IMR-90 (cell line): ENCODE results near the gene DYRK1B. TPM values are rescaled to one million over a fixed set of nuclear protein-coding genes. Genes with fewer than 3 reads are reported as not detected.

Experiments
- ATAC-seq: fragments of 200-7000 bp; cut with Tn5 transposase; 2 replicates; pipeline ENCODE4 v1.9.1; 2020; ENCODE audit warnings: low read depth, mild to moderate bottlenecking, moderate library complexity
- BruUV-seq: library from RNA; stranded (reverse); fragments of 400-500 nt; replicated peaks from 2 replicates; lab custom pipeline; 2021; lab: Mats Ljungman, UMichigan
- CTCF ChIA-PET: fragments of 300-600 bp; formaldehyde crosslinking; extraction: SDS; loops from one replicate; lab custom pipeline; 2021; ENCODE audit warnings: antibody characterized with exemption; lab: Yijun Ruan, JAX
- POLR2A ChIA-PET: fragments of 300-600 bp; sonication (Branson Sonifier 250); formaldehyde crosslinking; loops from one replicate; lab custom pipeline; 2022; ENCODE audit warnings: antibody characterized with exemption; ENCODE audit not compliant: unreplicated experiment; lab: Charles Lee
- DNase-seq: peaks from one replicate; pipeline ENCODE4 v3.0.0; 2013
- H2AFZ ChIP-seq: replicated peaks from 2 replicates; pipeline ENCODE3; 2013; ENCODE audit warnings: low read length, mild to moderate bottlenecking; ENCODE audit not compliant: poor library complexity
- H2AK5ac ChIP-seq: 2 replicates; pipeline ENCODE4 v1.6.1; 2013; ENCODE audit warnings: low read depth, low read length, inconsistent platforms
- H2AK9ac ChIP-seq: replicated peaks from 2 replicates; pipeline ENCODE3; 2013; ENCODE audit warnings: mild to moderate bottlenecking, low read depth, low read length, moderate library complexity; ENCODE audit not compliant: poor library complexity
- H2BK120ac ChIP-seq: 2 replicates; pipeline ENCODE4 v1.6.1; 2013; ENCODE audit warnings: low read depth, low read length, inconsistent platforms
- H2BK15ac ChIP-seq: 3 replicates; pipeline ENCODE4 v1.6.1; 2013; ENCODE audit warnings: low read depth, low read length, inconsistent platforms
- H2BK20ac ChIP-seq: 2 replicates; pipeline ENCODE4 v1.6.1; 2013; ENCODE audit warnings: low read depth, mild to moderate bottlenecking, inconsistent platforms, low read length, moderate library complexity
- H2BK5ac ChIP-seq: 2 replicates; pipeline ENCODE4 v1.6.1; 2013; ENCODE audit warnings: mild to moderate bottlenecking, low read depth, low read length, inconsistent platforms; ENCODE audit not compliant: poor library complexity, severe bottlenecking
- H3K14ac ChIP-seq: replicated peaks from 2 replicates; pipeline ENCODE4 v1.6.1; 2013; ENCODE audit warnings: low read depth, low read length, inconsistent platforms
- H3K18ac ChIP-seq: 2 replicates; pipeline ENCODE4 v1.6.1; 2013; ENCODE audit warnings: low read depth, low read length, control low read depth
- H3K23ac ChIP-seq: 2 replicates; pipeline ENCODE4 v1.6.1; 2013; ENCODE audit warnings: low read depth, low read length, inconsistent platforms
- H3K27ac ChIP-seq: 2 replicates; pipeline ENCODE4 v1.5.1; 2013; ENCODE audit warnings: mild to moderate bottlenecking, control low read depth, low read length; ENCODE audit not compliant: insufficient read depth
- H3K27me3 ChIP-seq: 2 replicates; pipeline ENCODE4 v1.6.1; 2013; ENCODE audit warnings: low read length; ENCODE audit not compliant: control insufficient read depth, insufficient read depth
- H3K36me3 ChIP-seq: 2 replicates; pipeline ENCODE4 v1.6.1; 2013; ENCODE audit warnings: low read length, mixed read lengths; ENCODE audit not compliant: control insufficient read depth, insufficient read depth
- H3K4ac ChIP-seq: 2 replicates; pipeline ENCODE4 v1.6.1; 2013; ENCODE audit warnings: low read depth, low read length, inconsistent platforms
- H3K4me1 ChIP-seq: 2 replicates; pipeline ENCODE4 v1.6.1; 2013; ENCODE audit warnings: low read length, mixed read lengths; ENCODE audit not compliant: control insufficient read depth, insufficient read depth
- H3K4me2 ChIP-seq: 2 replicates; pipeline ENCODE4 v1.6.1; 2013; ENCODE audit warnings: low read depth, mild to moderate bottlenecking, control low read depth, low read length, moderate library complexity
- H3K4me3 ChIP-seq: 2 replicates; pipeline ENCODE4 v1.5.1; 2013; ENCODE audit warnings: low read depth, mild to moderate bottlenecking, control low read depth, low read length, moderate library complexity; ENCODE audit not compliant: insufficient read depth
- H3K56ac ChIP-seq: 2 replicates; pipeline ENCODE4 v1.6.1; 2013; ENCODE audit warnings: low read length, inconsistent platforms; ENCODE audit not compliant: insufficient read depth; ENCODE audit errors: extremely low read depth
- H3K79me1 ChIP-seq, 2 experiments: 2 replicates each; pipeline ENCODE4 v1.6.1; 2013; ENCODE audit warnings: low read length in 2 of 2, inconsistent platforms in 1 of 2, low read depth in 1 of 2
- H3K9ac ChIP-seq: 2 replicates; pipeline ENCODE4 v1.6.1; 2013; ENCODE audit warnings: low read depth, low read length, control low read depth
- H3K9me1 ChIP-seq: 2 replicates; pipeline ENCODE4 v1.6.1; 2013; ENCODE audit warnings: low read length, inconsistent platforms; ENCODE audit not compliant: insufficient read depth
- H3K9me3 ChIP-seq: 2 replicates; pipeline ENCODE4 v1.6.1; 2013; ENCODE audit warnings: low read length; ENCODE audit not compliant: control insufficient read depth, insufficient read depth
- H4K20me1 ChIP-seq: 2 replicates; pipeline ENCODE4 v1.6.1; 2013; ENCODE audit warnings: low read length, inconsistent platforms; ENCODE audit not compliant: insufficient read depth
- H4K5ac ChIP-seq: 2 replicates; pipeline ENCODE4 v1.6.1; 2013; ENCODE audit warnings: mild to moderate bottlenecking, low read depth, low read length, control low read depth
- H4K8ac ChIP-seq, 2 experiments: 2 replicates each; pipeline ENCODE4 v1.6.1; 2013; ENCODE audit warnings: low read depth in 2 of 2, low read length in 2 of 2, control low read depth in 1 of 2, inconsistent platforms in 1 of 2
- H4K91ac ChIP-seq: 2 replicates; pipeline ENCODE4 v1.6.1; 2013; ENCODE audit warnings: low read depth, low read length, inconsistent platforms; ENCODE audit not compliant: insufficient read depth
- MAFK ChIP-seq: IDR thresholded peaks from 2 replicates; pipeline ENCODE4 v1.6.1; 2012; ENCODE audit warnings: low read depth, low read length, improper control_type of control experiment
- WGBS, 2 experiments: methylation state at CpG; one replicate each; pipeline versions ENCODE4 v1.1.5 to v1.1.7; 2013; ENCODE audit warnings: missing lambda C conversion rate in 2 of 2; ENCODE audit not compliant: insufficient read length in 1 of 2; ENCODE audit errors: extremely low coverage in 2 of 2; 5-methylcytosine and 5-hydroxymethylcytosine counted together
- dilution Hi-C: fragments of 300-500 bp; cut with HindIII; formaldehyde crosslinking; loops from one replicate; pipeline ENCODE4 v1.14.3; 2018; ENCODE audit warnings: low sequenced_read_pairs; ENCODE audit not compliant: unreplicated experiment
- in situ Hi-C: fragments of 300-500 bp; cut with MboI; formaldehyde crosslinking; loops from 3 replicates; pipeline ENCODE4 v1.14.3; 2019; ENCODE audit warnings: low sequenced_read_pairs, inconsistent platforms, mixed read lengths
- intact Hi-C: fragments of 100-400 bp; cut with micrococcal nuclease; formaldehyde crosslinking; loops from 2 replicates; pipeline ENCODE4 v1.10.0; 2022
- polyA plus RNA-seq, 3 experiments: library from polyadenylated mRNA; depleted of rRNA; stranded (reverse); fragments of >200 nt; gene quantifications; 2 replicates each; pipeline ENCODE4 v1.2.3, GENCODE V29; 2012; ENCODE audit warnings: low replicate concordance in 1 of 3
- total RNA-seq: library from RNA; depleted of rRNA; stranded (reverse); fragments of >200 nt; gene quantifications from 2 replicates; pipeline ENCODE4 v1.2.3, GENCODE V29; 2012
- TF ChIP-seq, protein P1 (sequence below): fragments of 150-350 bp; IDR thresholded peaks from 2 replicates; pipeline ENCODE4 v1.6.1; 2017; ENCODE audit warnings: mild to moderate bottlenecking, antibody characterized with exemption, low read length, low read depth

DYRK1B gene
- total and polyA plus RNA-seq, 2 of the 4 experiments (the other 2 are of a cell fraction) = 2.7 to 11.4 TPM

DNA sequence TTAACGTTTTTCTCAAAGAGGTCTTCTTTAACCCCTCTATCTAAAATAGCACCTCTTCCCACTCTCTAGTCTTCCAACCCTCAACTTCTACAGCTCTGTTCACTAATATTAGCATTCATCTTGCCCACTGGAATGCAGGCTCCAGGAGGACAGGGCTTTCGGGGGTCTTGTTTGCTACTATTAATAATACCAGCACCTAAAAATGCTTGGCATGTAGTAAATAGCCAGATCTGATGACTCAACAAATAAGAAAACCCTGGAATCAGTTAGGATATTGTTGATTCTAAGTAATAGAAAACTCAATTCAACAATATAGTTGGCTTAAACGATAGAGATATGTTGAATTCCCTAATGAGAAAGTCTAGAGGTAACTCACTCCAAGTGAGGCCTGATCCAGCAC, 14.2 kb downstream of the DYRK1B start:
- Histone ChIP-seq H3K14ac (no peak overlapping the region), H2AK9ac (no peak overlapping the region), H3K79me1 (peaks cover 8 to 16% of the 10 kb centered on the region in 2 experiments), H3K9me1 (peaks cover 8% of the 10 kb centered on the region; the same call in 1 of the 2 replicates), H4K91ac (no peak overlapping the region), H3K4me3 (no peak overlapping the region), H3K4ac (no peak overlapping the region), H3K4me1 (peaks cover 5% of the 10 kb centered on the region), H2BK5ac (no peak overlapping the region), H2BK20ac (no peak overlapping the region), H4K5ac (no peak overlapping the region), H2BK120ac (no peak overlapping the region), H3K23ac (no peak overlapping the region), H4K20me1 (no peaks in the 10 kb centered on the region; the same call in 1 of the 2 replicates), H2AFZ (no peak overlapping the region), H2BK15ac (no peak overlapping the region), H3K27ac (no peak overlapping the region), H3K4me2 (no peak overlapping the region), H3K18ac (no peak overlapping the region), H3K36me3 (no peaks in the 10 kb centered on the region; the same call in 1 of the 2 replicates), H3K56ac (no peak overlapping the region), H3K9ac (no peak overlapping the region), H3K9me3 (no peaks in the 10 kb centered on the region), H2AK5ac (no peak overlapping the region), H3K27me3 (no peaks in the 10 kb centered on the region), H4K8ac (no peak overlapping the region)
- DNase-seq (no peak), ATAC-seq (no peak)
- no TSS peak for BruUV-seq
- in situ Hi-C loops = no loop called here
- TF ChIP-seq MAFK = peak; percentile 80
- TF ChIP-seq, protein P1, sequence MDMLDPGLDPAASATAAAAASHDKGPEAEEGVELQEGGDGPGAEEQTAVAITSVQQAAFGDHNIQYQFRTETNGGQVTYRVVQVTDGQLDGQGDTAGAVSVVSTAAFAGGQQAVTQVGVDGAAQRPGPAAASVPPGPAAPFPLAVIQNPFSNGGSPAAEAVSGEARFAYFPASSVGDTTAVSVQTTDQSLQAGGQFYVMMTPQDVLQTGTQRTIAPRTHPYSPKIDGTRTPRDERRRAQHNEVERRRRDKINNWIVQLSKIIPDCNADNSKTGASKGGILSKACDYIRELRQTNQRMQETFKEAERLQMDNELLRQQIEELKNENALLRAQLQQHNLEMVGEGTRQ = no peak
- dilution Hi-C loops = no loop called here
- intact Hi-C loops = loop anchor here (5.0 kb wide), 1 partner anchor 277 kb away; the partner anchor contains the start of gene EID2
- POLR2A ChIA-PET = no interaction called here
- CTCF ChIA-PET = no interaction called here
- 60% methylated on average over 1 of the region's 3 CpGs; no CpG with 5 or more reads in 1 of the 2 experiments for WGBS, 2 experiments
